Activated CD4-positive, alpha-beta T cell treated with anti-CD3 and anti-CD28 coated beads for 36 hours (primary cell): ENCODE measurements around the gene LIG1. TPM values are rescaled to one million over a fixed set of nuclear protein-coding genes. Genes with fewer than 3 reads are reported as not detected.

Experiments
- ATAC-seq: fragments of 200-7000 bp; cut with Tn5 transposase; one replicate; pipeline ENCODE4 v1.10.0; 2021; ENCODE audit warnings: mild to moderate bottlenecking, moderate library complexity
- CTCF ChIA-PET: fragments of 350-600 bp; sonication (Branson Sonifier 250); formaldehyde crosslinking; loops from one replicate; lab custom pipeline; 2021; ENCODE audit warnings: antibody characterized with exemption; lab: Charles Lee
- POLR2A ChIA-PET: fragments of 350-600 bp; sonication (Branson Sonifier 250); formaldehyde crosslinking; loops from one replicate; lab custom pipeline; 2021; ENCODE audit warnings: antibody characterized with exemption, inconsistent platforms; lab: Charles Lee
- DNase-seq: peaks from one replicate; pipeline ENCODE4 v3.0.0-alpha.2; 2020
- H3K27ac Mint-ChIP-seq: one replicate; pipeline ENCODE4 v1.8.0; 2021; ENCODE audit warnings: mixed read lengths
- H3K27me3 Mint-ChIP-seq: one replicate; pipeline ENCODE4 v1.8.0; 2021; ENCODE audit warnings: mixed read lengths
- H3K36me3 Mint-ChIP-seq: one replicate; pipeline ENCODE4 v1.8.0; 2021; ENCODE audit warnings: low read depth, mixed read lengths
- H3K4me1 Mint-ChIP-seq: one replicate; pipeline ENCODE4 v1.8.0; 2021; ENCODE audit warnings: mixed read lengths
- H3K4me3 Mint-ChIP-seq: one replicate; pipeline ENCODE4 v1.8.0; 2021; ENCODE audit warnings: mild to moderate bottlenecking, moderate library complexity, mixed read lengths
- H3K9me3 Mint-ChIP-seq: one replicate; pipeline ENCODE4 v1.8.0; 2021; ENCODE audit warnings: low read depth, mixed read lengths
- intact Hi-C, 2 experiments: fragments of 100-400 bp; cut with DNase I in 1 of 2; cut with micrococcal nuclease in 1 of 2; formaldehyde crosslinking; loops; one replicate each; pipeline versions ENCODE4 v1.14.2 to v1.15.1; 2022 to 2024; cut with DNase I, micrococcal nuclease
- total RNA-seq, 2 experiments: library from RNA; stranded (reverse); gene quantifications; one replicate each; pipeline ENCODE4 v1.2.3, GENCODE V29; 2021

Gene LIG1
- total RNA-seq, 2 experiments from 2014 or later = 193 to 194 TPM

DNA sequence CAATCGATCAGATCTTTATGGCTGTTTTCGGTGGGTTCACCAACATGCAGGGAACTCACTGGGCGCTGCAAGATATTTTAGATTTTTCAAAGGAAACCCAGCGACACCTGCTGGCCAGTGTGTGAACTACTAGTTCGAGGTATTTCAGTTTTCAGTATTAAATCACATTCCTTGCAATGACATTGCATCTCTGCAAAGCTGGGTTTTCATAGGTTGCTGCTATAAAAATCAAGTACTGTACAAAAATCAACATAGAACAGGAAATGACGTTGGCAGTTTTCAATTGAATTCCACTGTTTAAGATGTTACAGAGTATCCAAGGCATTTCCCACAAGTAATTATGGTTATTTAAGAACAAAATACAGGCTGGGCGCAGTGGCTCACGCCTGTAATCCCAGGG is 17.6 kb downstream of the LIG1 start:
- Mint-ChIP-seq H3K36me3 (peaks cover 34% of the 10 kb centered on the region), H3K9me3 (no peaks in the 10 kb centered on the region), H3K4me3 (no peak overlapping the region), H3K27ac (no peak overlapping the region), H3K4me1 (no peaks in the 10 kb centered on the region), H3K27me3 (no peaks in the 10 kb centered on the region)
- ATAC-seq (peak; percentile 53), DNase-seq (peak; percentile 80)
- intact Hi-C loops = loop anchor here (1.0 kb wide), 2 partner anchors 45 to 189 kb away; no protein-coding TSS in a partner anchor
- ChIA-PET CTCF (interaction anchor here (0.6 to 5.1 kb wide), 11 partner anchors 9 to 829 kb away, joined by 3 to 35 read pairs (median 3); partner anchors contain the start of gene PLA2G4C), POLR2A (no interaction called here)

DNA sequence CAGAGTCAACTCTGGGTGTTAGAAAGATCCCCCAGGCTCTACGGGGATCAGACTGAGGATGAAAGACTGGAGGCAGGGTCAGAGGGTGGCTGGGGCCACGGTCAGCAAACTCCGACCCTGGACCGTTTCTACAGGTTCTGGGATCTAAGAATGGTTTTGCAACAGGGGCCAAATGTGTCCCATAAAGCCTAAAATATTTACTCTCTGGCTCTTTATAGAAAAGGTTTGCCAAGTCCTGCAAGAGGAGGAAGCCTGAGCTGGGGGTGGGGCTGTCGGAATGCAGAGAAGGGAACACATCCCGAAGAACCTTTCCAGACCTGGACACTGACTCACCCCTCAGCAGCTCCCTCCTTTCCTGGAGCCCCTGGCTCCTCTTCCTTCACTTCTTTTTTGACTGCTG is 20.7 kb downstream of the LIG1 start:
- POLR2A ChIA-PET = interaction anchor here (0.7 kb wide), 1 partner anchor 1762 kb away, joined by 5 read pairs; no protein-coding TSS in a partner anchor
- intact Hi-C loops = no loop called here
- Mint-ChIP-seq H3K27ac (no peak overlapping the region), H3K4me3 (no peak overlapping the region), H3K9me3 (no peaks in the 10 kb centered on the region), H3K36me3 (peaks cover 33% of the 10 kb centered on the region), H3K27me3 (no peaks in the 10 kb centered on the region), H3K4me1 (no peaks in the 10 kb centered on the region)
- CTCF ChIA-PET = interaction anchor here (0.7 kb wide), 1 partner anchor 42 kb away, joined by 4 read pairs; no protein-coding TSS in a partner anchor
- DNase-seq = no peak
- ATAC-seq = no peak

DNA sequence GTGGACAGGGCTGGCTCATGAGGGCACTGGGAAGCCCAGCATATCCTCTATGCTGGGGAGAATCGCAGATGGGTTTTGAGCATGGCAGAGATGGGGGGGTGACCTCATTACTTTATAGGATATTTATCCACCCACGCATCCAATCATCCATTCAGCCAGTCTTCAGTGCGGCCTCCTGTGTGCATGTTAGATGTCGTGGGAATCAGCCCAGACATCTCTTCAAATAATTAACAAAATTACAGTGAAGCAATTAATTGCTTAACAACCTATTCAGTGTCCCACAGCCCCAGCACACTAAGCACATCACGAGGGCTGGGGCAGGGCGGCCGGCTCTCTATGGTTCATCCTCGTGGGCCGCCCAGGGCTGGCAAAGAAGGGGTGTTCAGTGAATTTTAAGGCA is 21.6 kb downstream of the LIG1 start:
- H3K4me1 Mint-ChIP-seq = no peaks in the 10 kb centered on the region
- H3K4me3 Mint-ChIP-seq = no peak overlapping the region
- no peaks in the 10 kb centered on the region for H3K9me3 Mint-ChIP-seq
- H3K27ac Mint-ChIP-seq = no peak overlapping the region
- POLR2A ChIA-PET = no interaction called here
- ATAC-seq (no peak), DNase-seq (no peak)
- H3K36me3 Mint-ChIP-seq = peaks cover 36% of the 10 kb centered on the region
- no peaks in the 10 kb centered on the region for H3K27me3 Mint-ChIP-seq
- CTCF ChIA-PET = no interaction called here
- intact Hi-C loops = no loop called here

DNA sequence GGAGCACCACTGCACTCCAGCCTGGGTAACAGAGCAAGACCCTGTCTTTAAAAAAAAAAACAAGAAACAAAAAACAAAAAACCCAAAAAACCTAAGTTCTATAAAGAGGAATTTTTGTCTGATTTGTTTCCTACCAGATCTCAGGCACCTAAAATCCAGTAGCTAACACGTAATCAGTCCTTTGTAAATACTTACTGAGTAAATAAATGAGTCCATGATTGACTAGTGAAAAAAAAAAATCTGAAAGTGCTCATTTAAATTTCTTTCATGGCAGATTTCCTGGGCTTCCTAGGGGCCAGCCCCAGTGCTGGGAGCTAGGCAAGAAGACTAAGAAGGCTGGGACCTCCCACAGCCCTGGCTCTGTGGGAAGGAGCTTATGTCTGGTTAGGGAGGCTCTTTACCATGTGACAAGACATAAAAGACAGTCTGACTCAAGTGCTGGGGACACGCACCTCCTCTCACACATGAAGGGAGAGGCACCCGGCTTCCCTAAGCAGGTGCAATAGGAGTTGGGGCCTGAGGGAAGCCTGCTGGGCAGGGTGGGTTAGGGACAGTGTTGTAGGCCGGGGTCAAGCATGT is 22.5 kb downstream of the LIG1 start:
- DNase-seq = no peak
- Mint-ChIP-seq H3K27ac (no peak overlapping the region), H3K9me3 (no peaks in the 10 kb centered on the region), H3K27me3 (no peaks in the 10 kb centered on the region), H3K36me3 (peaks cover 44% of the 10 kb centered on the region), H3K4me1 (no peaks in the 10 kb centered on the region), H3K4me3 (no peak overlapping the region)
- POLR2A ChIA-PET = interaction anchor here (0.5 kb wide), 1 partner anchor 182 kb away, joined by 3 read pairs; no protein-coding TSS in a partner anchor
- CTCF ChIA-PET = interaction anchor here (0.7 to 1.4 kb wide), 4 partner anchors 18 to 119 kb away, joined by 3 read pairs; no protein-coding TSS in a partner anchor
- no peak for ATAC-seq
- intact Hi-C loops = no loop called here

DNA sequence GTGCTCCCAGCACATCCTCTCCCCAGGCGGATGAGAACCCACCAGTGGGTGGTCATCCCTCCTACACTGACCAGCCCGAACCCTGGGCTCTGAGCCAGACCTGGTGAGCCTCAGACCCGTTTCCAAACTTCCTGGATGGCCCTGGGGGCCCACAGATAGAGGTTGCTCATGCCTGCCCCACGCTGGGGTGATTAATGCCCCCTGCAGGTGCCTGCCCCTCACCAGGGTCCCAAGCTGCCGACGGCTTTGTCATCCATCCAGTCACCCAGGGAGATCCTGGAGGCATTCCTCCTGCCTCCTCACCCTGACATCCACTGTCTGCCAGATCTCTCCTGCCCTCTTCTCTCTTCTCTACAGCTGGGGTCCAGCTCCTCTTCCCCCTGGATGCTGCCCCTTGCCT is 31.1 kb downstream of the LIG1 start:
- H3K4me1 Mint-ChIP-seq = no peaks in the 10 kb centered on the region
- ATAC-seq (no peak), DNase-seq (no peak)
- no peak overlapping the region for H3K4me3 Mint-ChIP-seq
- H3K9me3 Mint-ChIP-seq = no peaks in the 10 kb centered on the region
- POLR2A ChIA-PET = no interaction called here
- intact Hi-C loops = no loop called here
- peaks cover 41% of the 10 kb centered on the region for H3K36me3 Mint-ChIP-seq
- no peak overlapping the region for H3K27ac Mint-ChIP-seq
- no peaks in the 10 kb centered on the region for H3K27me3 Mint-ChIP-seq
- CTCF ChIA-PET = no interaction called here

DNA sequence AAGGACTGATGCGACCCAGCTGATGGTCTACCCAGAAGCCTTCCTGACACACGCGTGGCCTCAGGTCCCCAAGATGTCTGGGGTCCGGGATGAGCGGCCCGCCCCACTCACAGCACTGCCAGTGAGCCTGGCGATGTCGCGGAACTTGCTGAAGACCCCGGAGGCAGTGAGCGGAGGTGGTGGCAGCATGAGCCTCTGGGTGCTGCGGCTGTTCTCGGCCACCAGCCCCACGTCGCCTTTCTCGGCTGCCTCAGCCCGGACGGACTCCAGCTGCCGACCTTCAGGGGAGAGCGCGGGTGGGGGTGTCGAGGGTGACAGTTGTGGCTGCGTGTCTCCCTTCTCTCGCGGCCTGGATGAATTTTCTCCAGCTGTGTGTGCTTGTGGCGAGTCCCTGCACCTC is 32.7 kb downstream of the LIG1 start:
- Mint-ChIP-seq H3K36me3 (peaks cover 33% of the 10 kb centered on the region), H3K4me1 (no peaks in the 10 kb centered on the region), H3K4me3 (no peak overlapping the region), H3K27ac (no peak overlapping the region), H3K27me3 (no peaks in the 10 kb centered on the region), H3K9me3 (no peaks in the 10 kb centered on the region)
- DNase-seq (no peak), ATAC-seq (no peak)
- ChIA-PET CTCF (interaction anchor here (0.7 to 1.2 kb wide), 3 partner anchors 28 to 502 kb away, joined by 3 read pairs; no protein-coding TSS in a partner anchor), POLR2A (no interaction called here)
- intact Hi-C loops = no loop called here

DNA sequence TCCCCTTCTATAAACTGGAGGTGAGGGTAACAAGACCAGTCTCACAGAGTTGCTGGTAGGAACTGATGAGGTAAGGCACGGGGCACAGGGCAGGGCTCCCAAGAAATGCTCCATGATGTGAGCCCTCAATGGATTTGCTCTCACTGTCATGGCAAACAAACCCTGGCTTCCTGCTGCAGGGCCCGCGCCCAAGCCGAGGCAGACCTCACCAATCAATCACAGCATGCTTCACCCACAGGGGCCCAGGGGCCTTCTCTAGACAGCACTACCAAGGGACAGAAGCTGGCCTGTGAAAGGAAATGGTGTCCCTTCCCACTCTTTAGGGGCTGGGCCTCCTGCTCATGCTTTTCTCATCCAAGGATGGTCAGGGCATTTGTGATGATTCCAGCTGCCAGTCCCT is 33.6 kb downstream of the LIG1 start:
- no peak overlapping the region for H3K27ac Mint-ChIP-seq
- no peak overlapping the region for H3K4me3 Mint-ChIP-seq
- ATAC-seq (no peak), DNase-seq (no peak)
- ChIA-PET CTCF (interaction anchor here (0.7 to 1.2 kb wide), 3 partner anchors 35 to 501 kb away, joined by 3 to 4 read pairs (median 3); no protein-coding TSS in a partner anchor), POLR2A (no interaction called here)
- H3K9me3 Mint-ChIP-seq = no peaks in the 10 kb centered on the region
- H3K4me1 Mint-ChIP-seq = no peaks in the 10 kb centered on the region
- intact Hi-C loops = no loop called here
- peaks cover 39% of the 10 kb centered on the region for H3K36me3 Mint-ChIP-seq
- H3K27me3 Mint-ChIP-seq = no peaks in the 10 kb centered on the region

DNA sequence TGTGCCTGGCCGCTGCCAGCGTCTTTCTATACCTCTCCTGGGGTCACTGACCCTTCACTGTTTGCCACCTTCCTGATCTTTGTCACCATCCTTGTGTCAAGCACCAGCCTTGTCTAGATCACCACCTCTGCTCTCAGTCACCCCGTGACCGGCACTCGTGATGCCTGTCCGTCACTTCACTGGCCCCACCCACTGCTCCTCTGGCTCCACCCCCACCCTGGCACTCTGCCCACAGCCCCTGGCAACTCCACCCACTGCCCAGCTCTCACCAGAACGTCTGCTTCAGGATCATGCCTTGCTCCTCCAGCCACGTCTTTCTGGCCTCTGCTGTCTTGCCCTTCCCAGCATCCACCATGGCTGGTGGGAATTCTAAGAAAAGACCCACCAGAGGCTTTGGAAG is 34.7 kb downstream of the LIG1 start:
- intact Hi-C loops = no loop called here
- ATAC-seq = peak; percentile 74
- CTCF ChIA-PET = no interaction called here
- Mint-ChIP-seq H3K27ac (no peak overlapping the region), H3K9me3 (no peaks in the 10 kb centered on the region), H3K4me3 (no peak overlapping the region), H3K4me1 (no peaks in the 10 kb centered on the region), H3K36me3 (peaks cover 45% of the 10 kb centered on the region), H3K27me3 (no peaks in the 10 kb centered on the region)
- POLR2A ChIA-PET = no interaction called here
- DNase-seq = peak; percentile 66

DNA sequence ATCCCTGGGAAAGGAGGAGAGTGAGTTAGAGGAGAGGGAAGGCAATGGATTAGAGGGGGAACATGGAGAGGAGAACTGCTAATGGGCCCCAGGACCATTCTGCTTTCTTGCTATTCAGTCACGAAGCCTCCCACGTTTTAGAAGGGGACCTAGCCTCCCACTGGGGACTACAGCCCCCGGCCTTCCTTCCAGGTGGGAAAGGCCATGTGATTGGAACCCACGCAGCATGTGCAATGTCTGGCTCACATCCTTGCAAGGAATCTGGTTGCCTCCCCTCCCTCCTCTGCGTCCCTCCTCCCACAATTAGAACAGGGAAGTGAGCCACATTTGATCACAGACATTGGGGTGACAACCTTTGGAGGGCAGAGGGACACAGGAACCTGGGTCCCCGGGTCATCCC is 37.0 kb downstream of the LIG1 start:
- no peaks in the 10 kb centered on the region for H3K27me3 Mint-ChIP-seq
- DNase-seq (no peak), ATAC-seq (no peak)
- intact Hi-C loops = no loop called here
- peaks cover 50% of the 10 kb centered on the region for H3K36me3 Mint-ChIP-seq
- no peak overlapping the region for H3K4me3 Mint-ChIP-seq
- ChIA-PET CTCF (no interaction called here), POLR2A (no interaction called here)
- H3K9me3 Mint-ChIP-seq = no peaks in the 10 kb centered on the region
- no peak overlapping the region for H3K27ac Mint-ChIP-seq
- no peaks in the 10 kb centered on the region for H3K4me1 Mint-ChIP-seq

DNA sequence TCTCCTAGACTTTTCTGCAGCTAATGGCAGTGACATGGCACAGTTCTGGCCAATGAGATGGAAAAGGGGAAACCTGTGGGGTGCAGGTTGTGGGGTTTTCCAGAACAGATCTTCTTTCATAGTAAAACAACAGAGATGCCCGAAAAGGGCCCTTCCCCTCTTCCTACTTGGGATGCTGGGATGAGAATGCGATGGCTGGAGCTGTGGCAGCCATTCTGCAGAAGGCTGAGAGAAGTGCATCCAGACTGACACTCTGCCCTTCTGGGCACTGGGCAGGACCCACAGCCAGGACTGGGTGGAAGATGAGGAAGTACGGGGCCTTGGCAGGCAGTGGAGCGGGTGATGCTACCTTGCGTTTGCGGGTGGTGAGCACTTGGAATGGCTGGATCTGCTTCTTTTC is 42.6 kb downstream of the LIG1 start:
- no peaks in the 10 kb centered on the region for H3K27me3 Mint-ChIP-seq
- ChIA-PET POLR2A (no interaction called here), CTCF (interaction anchor here (0.7 to 1.1 kb wide), 2 partner anchors 20 to 164 kb away, joined by 3 to 4 read pairs; no protein-coding TSS in a partner anchor)
- no peak overlapping the region for H3K27ac Mint-ChIP-seq
- no peak overlapping the region for H3K4me3 Mint-ChIP-seq
- peaks cover 10% of the 10 kb centered on the region for H3K4me1 Mint-ChIP-seq
- intact Hi-C loops = no loop called here
- no peak for DNase-seq
- no peaks in the 10 kb centered on the region for H3K9me3 Mint-ChIP-seq
- H3K36me3 Mint-ChIP-seq = peaks cover 72% of the 10 kb centered on the region
- ATAC-seq = no peak

DNA sequence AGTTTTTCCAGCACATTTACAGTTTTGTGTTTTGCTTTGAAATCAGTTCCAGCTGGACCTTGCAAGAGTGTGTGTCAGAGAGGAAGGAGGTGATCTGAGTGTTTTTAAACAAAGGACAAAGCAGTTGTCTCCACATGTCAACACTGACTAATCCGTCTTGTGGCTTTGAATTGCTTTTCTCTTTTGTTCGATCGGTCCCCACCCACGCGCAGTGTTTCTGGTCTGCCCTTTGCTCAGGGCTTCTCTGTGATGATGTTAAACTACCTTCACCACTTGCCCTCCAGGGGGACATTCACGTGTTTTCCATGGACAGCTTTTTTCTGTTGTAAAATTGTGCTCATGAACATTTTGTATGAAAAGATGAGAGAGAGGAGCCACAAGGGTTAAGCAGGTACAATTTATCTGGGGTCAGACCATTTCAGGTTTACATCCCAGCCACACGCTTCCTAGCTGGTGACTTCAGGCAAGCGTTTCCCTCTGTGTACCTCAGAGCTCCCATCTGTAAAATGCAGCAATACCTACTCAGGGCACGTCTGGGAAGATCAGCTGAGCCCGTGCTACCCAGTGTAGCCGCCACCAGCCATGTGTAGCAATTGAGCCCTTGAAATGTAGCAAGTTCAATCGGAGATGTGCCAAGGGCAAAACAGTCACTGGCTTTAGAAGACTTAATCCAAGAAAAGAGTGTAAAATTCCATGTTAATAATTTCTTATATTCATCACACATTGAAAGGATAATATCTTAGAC is 46.1 kb downstream of the LIG1 start:
- peaks cover 73% of the 10 kb centered on the region for H3K36me3 Mint-ChIP-seq
- CTCF ChIA-PET = interaction anchor here (0.6 to 1.6 kb wide), 5 partner anchors 16 to 160 kb away, joined by 3 to 5 read pairs (median 4); no protein-coding TSS in a partner anchor
- peak; percentile 79 for DNase-seq
- H3K27ac Mint-ChIP-seq = peak overlapping the region; percentile 42
- POLR2A ChIA-PET = no interaction called here
- no peaks in the 10 kb centered on the region for H3K27me3 Mint-ChIP-seq
- H3K4me3 Mint-ChIP-seq = no peak overlapping the region
- ATAC-seq = peak; percentile 80
- peaks cover 18% of the 10 kb centered on the region for H3K4me1 Mint-ChIP-seq
- no peaks in the 10 kb centered on the region for H3K9me3 Mint-ChIP-seq
- intact Hi-C loops = no loop called here
